ENCODE results near the gene PAF1.

Gene PAF1

DNA sequence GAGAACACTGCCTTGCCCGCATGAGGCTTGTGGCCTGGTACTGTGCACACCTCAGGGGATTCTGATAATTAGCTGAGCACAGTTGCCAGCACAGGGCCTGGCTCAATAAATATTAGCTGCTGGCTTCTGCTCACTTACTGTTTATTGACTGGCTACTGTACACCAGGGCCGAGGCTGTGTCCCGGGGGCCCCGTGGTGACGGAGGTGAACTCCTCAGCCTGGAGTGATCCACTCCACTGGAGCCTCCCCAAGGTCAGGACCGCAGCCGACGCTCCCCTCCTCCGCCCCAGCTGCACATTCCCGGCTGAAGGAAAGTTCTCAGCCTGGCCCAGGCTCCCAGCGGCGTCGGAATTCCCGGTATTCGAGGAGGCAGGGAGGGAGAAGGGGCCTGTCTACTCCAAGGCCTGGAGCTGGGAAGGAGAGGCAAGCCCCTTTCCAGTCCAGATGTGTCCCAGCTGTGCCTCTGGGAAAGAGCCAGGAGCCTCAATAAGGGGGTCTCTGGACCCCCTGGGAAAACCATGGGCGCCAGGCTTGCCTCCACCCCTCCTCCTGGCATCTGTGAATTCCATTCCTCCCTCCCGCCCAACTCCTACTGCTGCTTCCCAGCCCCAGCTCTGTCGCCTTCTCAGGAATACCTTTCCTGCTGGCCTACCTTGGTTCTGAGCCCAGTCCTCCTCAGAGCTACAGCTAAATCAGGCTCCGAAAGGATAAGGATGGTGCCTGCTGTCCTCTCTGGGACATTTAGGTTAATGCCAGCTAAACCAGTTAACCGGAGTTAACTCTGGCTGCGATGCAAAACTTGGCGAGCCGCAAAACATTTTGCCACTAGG lies 37.6 kb upstream of the PAF1 start:
- Histone ChIP-seq H3K9ac (no peak overlapping the region), H3K36me3 (ENCODE audit: control insufficient read depth, insufficient read depth, low read length) (no peaks in the 10 kb centered on the region), H3K27me3 (ENCODE audit: control insufficient read depth, insufficient read depth, low read length) (no peaks in the 10 kb centered on the region), H3K79me2 (no peaks in the 10 kb centered on the region), H2AFZ (peak overlapping the region; percentile 2), H3K9me3 (ENCODE audit: control insufficient read depth, low read length) (no peaks in the 10 kb centered on the region), H3K4me1 (no peaks in the 10 kb centered on the region), H3K4me3 (ENCODE audit: low read depth, low read length) (no peak overlapping the region), H3K27ac (no peak overlapping the region), H3K4me2 (ENCODE audit: low read length) (no peak overlapping the region)
- TF ChIP-seq, protein P1, sequence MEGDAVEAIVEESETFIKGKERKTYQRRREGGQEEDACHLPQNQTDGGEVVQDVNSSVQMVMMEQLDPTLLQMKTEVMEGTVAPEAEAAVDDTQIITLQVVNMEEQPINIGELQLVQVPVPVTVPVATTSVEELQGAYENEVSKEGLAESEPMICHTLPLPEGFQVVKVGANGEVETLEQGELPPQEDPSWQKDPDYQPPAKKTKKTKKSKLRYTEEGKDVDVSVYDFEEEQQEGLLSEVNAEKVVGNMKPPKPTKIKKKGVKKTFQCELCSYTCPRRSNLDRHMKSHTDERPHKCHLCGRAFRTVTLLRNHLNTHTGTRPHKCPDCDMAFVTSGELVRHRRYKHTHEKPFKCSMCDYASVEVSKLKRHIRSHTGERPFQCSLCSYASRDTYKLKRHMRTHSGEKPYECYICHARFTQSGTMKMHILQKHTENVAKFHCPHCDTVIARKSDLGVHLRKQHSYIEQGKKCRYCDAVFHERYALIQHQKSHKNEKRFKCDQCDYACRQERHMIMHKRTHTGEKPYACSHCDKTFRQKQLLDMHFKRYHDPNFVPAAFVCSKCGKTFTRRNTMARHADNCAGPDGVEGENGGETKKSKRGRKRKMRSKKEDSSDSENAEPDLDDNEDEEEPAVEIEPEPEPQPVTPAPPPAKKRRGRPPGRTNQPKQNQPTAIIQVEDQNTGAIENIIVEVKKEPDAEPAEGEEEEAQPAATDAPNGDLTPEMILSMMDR (IDR thresholded peaks at IDR 0.05), result no peak

DNA sequence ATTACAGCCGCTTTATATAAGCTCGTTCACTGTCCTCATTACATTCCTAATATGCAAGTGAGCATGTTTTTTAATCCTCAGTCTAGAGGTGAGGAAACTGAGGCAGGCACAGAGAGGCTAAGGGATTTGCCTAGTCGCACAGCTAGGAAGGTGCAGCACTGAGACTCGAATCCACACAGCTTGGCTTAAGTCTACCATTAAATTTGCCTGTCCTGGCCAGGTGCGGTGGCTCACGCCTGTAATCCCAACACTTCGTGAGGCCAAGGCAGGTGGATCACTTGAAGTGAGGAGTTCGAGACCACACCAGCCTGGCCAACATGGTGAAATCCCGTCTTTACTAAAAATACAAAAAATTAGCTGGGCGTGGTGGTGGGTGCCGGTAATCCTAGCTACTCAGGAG lies 36.8 kb upstream of the PAF1 start:
- Histone ChIP-seq H3K27ac (no peak overlapping the region), H3K79me2 (no peaks in the 10 kb centered on the region), H3K4me1 (no peaks in the 10 kb centered on the region), H2AFZ (no peak overlapping the region), H3K9ac (no peak overlapping the region), H3K4me2 (ENCODE audit: low read length) (no peak overlapping the region), H3K36me3 (ENCODE audit: control insufficient read depth, insufficient read depth, low read length) (no peaks in the 10 kb centered on the region), H3K9me3 (ENCODE audit: control insufficient read depth, low read length) (no peaks in the 10 kb centered on the region), H3K4me3 (ENCODE audit: low read depth, low read length) (no peak overlapping the region), H3K27me3 (ENCODE audit: control insufficient read depth, insufficient read depth, low read length) (no peaks in the 10 kb centered on the region)
- TF ChIP-seq, protein P1 (IDR thresholded peaks at IDR 0.05), result no peak

DNA sequence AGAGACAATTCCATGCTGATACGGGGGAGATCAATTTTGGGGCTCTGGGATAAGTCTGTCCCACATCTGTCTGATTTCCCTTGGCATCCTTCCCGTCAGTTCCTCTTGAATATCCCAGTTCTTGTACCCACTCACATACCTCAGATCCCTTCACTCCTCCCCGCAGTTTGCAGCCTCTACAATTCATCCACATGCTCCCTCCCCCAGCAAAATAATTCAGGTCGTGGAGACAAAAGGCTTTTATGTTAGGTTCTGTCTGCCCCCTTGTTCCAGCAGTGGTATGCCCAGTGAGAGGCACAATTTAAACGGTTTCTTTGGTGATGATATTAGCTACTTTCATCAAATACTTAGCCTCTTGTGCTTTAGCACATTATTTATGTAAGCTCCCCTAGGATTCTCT lies 35.3 kb upstream of the PAF1 start:
- H3K27me3 ChIP-seq (ENCODE audit: control insufficient read depth, insufficient read depth, low read length), result no peaks in the 10 kb centered on the region
- no peak overlapping the region for H2AFZ ChIP-seq
- H3K9me3 ChIP-seq (ENCODE audit: control insufficient read depth, low read length), result no peaks in the 10 kb centered on the region
- H3K4me2 ChIP-seq (ENCODE audit: low read length), result no peak overlapping the region
- H3K36me3 ChIP-seq (ENCODE audit: control insufficient read depth, insufficient read depth, low read length), result no peaks in the 10 kb centered on the region
- H3K4me3 ChIP-seq (ENCODE audit: low read depth, low read length), result no peak overlapping the region
- H3K4me1 ChIP-seq, result no peaks in the 10 kb centered on the region
- TF ChIP-seq, protein P1 (IDR thresholded peaks at IDR 0.05), result no peak
- no peak overlapping the region for H3K9ac ChIP-seq
- H3K27ac ChIP-seq, result no peak overlapping the region
- no peaks in the 10 kb centered on the region for H3K79me2 ChIP-seq

DNA sequence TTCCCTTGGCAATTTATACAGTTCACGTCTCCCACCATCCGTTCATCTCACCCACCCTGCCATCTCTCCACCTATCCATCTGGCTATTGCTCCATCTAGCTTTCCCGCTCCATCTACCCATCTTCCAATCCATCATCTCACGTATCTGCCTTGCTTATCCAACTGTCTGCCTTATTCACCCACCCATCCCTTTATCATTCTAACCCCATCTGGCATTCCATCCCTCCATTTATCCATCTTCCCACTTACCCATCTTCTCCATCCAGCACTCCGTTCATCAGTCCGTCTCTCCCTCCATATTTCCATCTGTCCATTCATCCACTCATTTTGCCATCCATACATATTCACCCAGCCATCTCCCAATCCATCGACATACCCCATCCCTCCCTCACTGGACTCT lies 34.8 kb upstream of the PAF1 start:
- Histone ChIP-seq H3K4me2 (ENCODE audit: low read length) (no peak overlapping the region), H3K27ac (no peak overlapping the region), H3K27me3 (ENCODE audit: control insufficient read depth, insufficient read depth, low read length) (no peaks in the 10 kb centered on the region), H3K36me3 (ENCODE audit: control insufficient read depth, insufficient read depth, low read length) (no peaks in the 10 kb centered on the region), H3K4me3 (ENCODE audit: low read depth, low read length) (no peak overlapping the region), H2AFZ (no peak overlapping the region), H3K79me2 (no peaks in the 10 kb centered on the region), H3K9me3 (ENCODE audit: control insufficient read depth, low read length) (no peaks in the 10 kb centered on the region), H3K9ac (no peak overlapping the region), H3K4me1 (no peaks in the 10 kb centered on the region)
- TF ChIP-seq, protein P1 (IDR thresholded peaks at IDR 0.05), result no peak

DNA sequence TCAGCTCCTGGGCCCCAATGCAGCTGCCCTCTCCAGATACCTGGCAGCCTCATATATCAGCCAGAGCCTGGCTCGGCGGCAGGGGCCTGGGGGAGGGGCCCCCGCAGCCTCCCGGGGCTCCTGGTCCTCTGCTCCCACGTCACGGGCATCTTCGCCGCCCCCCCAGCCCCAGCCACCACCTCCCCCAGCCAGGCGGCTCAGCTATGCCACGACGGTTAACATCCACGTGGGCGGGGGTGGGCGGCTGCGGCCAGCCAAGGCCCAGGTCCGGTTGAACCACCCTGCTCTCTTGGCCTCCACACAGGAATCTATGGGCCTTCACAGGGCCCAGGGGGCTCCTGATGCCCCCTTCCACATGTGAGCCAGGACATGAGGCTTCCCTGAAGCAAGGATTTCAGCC lies 34.0 kb upstream of the PAF1 start:
- Histone ChIP-seq H3K27ac (no peak overlapping the region), H3K9ac (no peak overlapping the region), H3K4me2 (ENCODE audit: low read length) (no peak overlapping the region), H3K27me3 (ENCODE audit: control insufficient read depth, insufficient read depth, low read length) (no peaks in the 10 kb centered on the region), H3K4me1 (no peaks in the 10 kb centered on the region), H3K9me3 (ENCODE audit: control insufficient read depth, low read length) (no peaks in the 10 kb centered on the region), H3K4me3 (ENCODE audit: low read depth, low read length) (no peak overlapping the region), H2AFZ (no peak overlapping the region), H3K36me3 (ENCODE audit: control insufficient read depth, insufficient read depth, low read length) (no peaks in the 10 kb centered on the region), H3K79me2 (no peaks in the 10 kb centered on the region)
- TF ChIP-seq, protein P1 (IDR thresholded peaks at IDR 0.05), result no peak
